SW 1271 (cell line): ENCODE measurements around the gene CELA2A.
"Not testable (repeated sequence)": the region's sequence is repeated elsewhere in the genome, so short reads cannot be mapped to it uniquely, and the experiment has no call there.

Source experiments
- DNase-seq, 2 experiments: peaks; one replicate each; lab custom pipeline; 2025; lab: John Stamatoyannopoulos, UW

CELA2A gene

DNA sequence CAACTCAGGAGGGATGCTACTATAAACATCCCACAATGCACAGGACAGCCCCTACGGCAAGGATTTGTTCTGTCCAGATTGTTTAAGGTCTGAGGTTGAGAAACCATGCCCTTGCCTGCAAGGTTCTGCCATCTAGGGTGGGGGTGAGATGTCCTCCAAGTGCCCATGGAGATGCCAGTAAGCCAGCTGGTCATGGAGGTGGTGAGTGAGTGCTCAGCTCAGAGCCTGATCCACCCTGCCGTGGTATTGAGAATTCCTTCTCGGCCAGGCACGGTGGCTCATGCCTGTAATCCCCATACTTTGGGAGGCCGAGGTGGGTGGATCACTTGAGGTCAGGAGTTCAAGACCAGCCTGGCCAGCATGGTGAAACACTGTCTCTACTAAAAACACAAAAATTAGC lies 31.6 kb upstream of the CELA2A start:
- no peak for DNase-seq

DNA sequence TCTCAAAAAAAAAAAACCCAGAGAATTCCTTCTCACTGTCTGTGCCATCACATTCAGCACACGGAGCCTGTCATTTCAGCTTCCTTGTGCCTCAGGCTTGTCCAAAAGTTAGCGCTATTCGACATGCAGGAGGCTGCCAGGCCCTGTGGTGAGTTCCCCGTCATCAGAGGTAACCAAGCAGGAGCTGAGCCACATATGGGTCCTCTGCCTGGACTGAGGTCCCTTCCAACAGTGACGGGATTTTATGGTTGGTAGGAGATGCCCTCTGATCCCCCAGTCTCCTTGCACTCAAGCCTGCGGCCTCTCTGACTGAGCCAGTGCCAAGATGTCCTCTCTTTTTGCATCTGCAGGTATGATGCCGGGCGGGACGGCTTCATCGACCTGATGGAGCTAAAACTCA lies 31.0 kb upstream of the CELA2A start:
- DNase-seq, result no peak

DNA sequence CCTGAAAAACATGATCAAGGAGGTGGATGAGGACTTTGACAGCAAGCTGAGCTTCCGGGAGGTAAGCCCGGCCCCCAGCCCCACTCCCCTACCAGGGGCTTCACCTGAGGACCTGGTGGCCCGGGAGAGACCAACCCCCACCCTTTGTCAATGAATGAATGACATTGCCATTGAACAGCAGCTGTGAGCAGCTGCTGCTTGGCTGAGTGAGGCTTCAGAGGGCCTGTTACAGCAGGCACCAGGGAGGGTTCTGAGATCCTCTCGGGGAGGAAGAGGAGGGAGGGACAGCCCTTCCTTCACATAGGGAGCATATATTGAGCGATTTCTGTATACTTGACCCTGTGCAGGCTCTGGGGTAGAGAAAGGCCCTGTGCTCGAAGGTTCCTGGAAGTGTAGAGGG lies 30.6 kb upstream of the CELA2A start:
- no peak for DNase-seq

DNA sequence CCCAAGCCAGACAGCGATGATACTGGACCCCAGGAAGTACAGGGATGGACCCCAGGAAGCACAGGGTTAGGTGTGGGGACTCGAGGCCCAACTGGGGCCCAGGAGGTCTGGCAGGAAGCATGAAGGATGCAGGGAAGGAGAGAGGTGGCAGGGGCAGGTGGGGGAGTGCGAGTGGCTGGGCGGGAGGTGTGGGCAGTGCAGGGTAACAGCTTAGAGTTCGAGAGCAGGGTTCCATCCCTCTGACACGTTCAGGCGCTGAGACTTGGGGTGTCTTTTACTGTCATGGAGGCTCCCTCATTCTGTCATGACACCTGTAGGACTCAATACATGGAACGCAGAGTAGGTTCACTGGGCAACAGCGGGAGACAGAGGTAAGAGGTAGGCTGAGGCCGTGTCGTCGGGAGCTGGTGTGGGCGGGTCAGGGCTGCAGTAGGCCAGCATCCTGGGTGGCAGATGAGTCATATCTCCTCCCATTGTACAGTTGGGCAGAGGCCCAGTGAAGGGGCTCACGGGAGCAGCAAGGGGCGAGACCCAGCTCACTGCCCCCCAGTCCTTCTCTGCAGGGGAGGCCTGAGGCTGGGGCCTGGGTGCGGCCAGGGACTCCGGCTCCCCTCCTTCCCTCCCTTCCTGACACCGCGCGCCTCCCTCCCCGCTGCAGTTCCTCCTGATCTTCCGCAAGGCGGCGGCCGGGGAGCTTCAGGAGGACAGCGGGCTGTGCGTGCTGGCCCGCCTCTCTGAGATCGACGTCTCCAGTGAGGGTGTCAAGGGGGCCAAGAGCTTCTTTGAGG lies 29.8 kb upstream of the CELA2A start:
- DNase-seq, result peak in 1 of 2 experiments; percentile 6

DNA sequence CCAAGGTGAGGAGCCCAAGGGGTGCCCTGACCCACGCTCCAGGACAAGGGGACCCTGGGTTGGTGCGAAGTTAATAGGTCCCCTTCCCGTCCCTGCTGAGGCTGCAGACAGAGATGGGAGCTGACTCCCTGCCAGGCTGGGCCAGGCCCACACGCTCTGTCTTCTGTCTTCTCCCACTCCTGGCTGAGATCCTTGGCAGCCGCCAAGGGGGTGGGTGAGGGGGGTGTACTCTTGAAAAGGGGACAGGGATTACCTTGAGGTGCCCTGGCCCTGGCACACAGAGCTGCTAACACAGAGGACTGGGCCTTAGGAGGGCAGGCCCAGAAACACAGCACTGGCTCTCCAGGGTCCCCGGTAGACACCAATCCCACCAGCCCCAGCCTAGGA lies 29.3 kb upstream of the CELA2A start:
- no peak for DNase-seq

DNA sequence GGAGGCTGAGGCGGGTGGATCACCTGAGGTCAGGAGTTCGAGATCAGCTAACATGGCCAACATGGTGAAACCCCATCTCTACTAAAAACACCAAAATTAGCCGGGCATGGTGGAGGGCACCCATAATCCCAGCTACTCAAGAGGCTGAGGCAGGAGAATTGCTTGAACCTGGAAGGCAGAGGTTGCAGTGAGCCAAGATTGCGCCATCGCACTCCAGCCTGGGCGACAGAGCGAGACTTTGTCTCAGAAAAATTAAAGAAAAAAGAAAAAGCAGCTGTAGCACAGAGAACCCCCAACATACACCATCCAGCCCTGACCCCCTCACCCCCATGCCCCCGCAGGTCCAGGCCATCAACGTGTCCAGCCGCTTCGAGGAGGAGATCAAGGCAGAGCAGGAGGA lies 28.3 kb upstream of the CELA2A start:
- not testable (repeated sequence) for DNase-seq

DNA sequence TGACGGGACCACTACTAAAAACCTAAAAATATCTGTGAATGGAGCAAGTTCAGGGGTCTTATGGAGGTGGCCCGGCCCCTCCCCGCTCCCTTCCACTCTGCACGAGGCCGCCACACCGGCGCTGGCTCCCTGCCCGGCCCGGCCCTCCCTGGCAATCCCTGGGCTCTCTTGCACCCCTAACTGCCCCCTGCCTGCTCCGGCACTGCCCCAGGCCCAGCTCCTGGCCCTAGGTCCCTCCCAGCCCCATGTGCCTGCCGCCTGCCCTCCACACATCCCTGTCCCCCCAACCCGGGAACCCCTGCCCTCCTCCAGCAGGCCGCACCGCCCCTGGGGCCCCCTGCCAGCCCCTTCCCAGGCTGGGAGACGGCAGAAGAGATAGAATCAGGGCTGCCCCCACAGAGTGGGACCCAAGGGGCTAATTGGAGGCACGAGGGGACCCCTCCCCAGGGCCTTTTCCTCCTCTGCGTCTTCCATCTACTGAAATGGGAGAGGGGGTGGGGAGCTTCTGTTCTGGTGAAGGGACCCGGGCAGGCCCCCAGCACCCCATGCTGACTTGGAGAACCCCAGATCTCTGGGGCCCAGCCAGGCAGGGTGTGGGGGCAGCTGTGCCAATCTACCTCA lies 27.6 kb upstream of the CELA2A start:
- DNase-seq, result no peak

DNA sequence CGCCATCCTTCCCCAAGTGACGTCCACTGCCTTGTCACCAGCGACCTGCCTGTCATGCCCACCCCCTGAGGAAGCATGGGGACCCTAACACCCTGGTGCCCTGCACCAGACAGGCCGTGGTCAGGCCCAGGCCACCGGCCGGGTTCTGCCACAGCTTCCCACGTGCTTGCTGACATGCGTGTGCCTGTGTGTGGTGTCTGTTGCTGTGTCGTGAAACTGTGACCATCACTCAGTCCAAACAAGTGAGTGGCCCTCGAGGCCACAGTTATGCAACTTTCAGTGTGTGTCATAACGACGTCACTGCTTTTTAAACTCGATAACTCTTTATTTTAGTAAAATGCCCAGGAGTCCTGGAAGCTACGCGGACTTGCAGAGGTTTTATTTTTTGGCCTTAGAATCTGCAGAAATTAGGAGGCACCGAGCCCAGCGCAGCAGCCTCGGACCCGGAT lies 26.8 kb upstream of the CELA2A start:
- no peak for DNase-seq

DNA sequence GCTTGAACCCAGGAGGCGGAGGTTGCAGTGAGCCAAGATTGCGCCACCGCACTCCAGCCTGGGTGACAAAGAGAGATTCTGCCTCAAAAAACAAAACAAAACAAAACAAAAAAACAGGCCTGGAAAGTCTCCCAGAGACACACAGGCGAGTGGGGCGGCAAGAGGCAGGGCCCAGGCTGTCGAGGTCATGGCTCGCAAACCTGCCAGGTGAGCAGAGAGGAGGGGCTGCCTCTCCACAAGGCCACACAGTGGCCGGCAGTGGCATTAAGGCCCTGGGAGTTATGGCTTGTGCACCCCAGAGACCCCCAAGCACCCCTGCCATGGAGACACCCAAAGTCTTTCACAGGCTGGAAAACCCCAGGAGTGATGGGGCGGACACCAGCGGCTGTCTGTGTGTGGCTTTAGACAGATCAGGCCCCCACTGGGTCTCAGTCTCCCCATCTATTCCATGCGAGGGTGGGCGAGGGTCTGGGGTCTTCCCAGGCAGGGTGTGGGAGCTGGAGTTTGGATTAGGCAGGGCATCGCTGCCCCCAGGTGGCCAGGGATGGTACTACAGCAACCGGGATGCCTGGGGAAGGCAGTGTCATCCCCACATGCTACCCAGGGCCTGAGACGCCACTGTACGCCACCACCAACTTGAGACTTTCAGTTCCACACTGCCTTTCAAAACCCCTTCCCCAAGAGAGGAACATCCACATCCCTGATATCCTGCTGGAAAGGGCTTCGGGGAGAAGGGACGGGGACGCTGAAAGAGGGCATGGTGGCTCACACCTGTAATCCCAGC lies 25.6 kb upstream of the CELA2A start:
- peak in 1 of 2 experiments; percentile 17 for DNase-seq

DNA sequence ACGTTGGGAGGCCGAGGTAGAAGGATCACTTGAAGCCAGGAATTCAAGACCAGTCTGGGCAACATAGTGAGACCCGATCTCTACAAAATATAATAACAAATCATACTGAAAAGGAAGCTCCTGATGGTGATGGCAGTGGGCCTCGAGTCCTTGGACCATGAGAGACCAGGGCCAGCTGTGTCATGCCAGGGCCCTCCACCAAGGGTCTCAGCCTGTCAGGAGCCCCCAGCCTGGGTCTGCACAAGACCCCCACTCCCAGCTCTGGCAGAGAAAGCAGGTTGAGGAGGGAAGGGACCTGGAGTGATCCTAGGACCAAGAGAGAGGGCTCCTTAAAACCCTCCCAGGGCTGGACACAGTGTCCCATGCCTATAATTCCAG lies 25.0 kb upstream of the CELA2A start:
- no peak for DNase-seq

DNA sequence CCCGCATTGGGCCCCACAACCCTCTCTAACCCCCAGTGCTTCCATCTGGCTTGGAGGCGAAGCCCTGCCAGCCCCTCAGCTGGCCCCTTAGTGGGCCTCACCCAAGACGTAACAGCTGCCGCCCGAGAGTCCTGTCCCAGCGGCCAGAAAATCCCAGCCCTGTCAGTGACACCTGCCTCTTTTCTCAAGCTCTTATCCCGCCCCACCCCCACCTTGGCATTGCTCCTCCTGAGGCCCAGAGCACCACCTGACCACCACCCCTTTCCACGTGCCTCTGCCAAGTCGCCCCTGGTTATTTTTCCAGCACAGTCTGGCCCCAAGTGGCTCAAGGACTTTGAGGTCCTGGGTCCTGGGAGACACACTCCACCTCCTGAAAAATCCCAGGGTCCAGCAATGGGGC lies 24.2 kb upstream of the CELA2A start:
- no peak for DNase-seq

DNA sequence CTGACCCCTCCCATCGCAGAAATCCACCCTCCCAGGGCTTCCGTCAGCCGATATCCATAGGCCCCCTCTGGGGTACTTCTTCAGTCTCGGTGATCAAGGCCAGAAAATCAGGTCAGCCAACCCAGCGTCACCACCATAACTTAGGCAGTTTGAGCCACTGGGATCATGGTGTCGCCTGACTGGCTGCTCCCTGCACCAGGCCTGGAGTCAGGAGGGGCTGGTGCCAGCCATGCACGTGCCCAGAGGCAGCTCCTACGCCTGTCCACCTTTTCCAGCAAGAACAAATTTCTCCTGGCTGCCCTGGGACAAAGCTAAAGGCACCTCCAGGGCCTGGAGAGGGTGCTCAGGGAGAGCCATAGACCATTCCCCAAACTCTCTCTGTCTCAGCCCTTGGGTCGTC lies 23.1 kb upstream of the CELA2A start:
- DNase-seq, result no peak

DNA sequence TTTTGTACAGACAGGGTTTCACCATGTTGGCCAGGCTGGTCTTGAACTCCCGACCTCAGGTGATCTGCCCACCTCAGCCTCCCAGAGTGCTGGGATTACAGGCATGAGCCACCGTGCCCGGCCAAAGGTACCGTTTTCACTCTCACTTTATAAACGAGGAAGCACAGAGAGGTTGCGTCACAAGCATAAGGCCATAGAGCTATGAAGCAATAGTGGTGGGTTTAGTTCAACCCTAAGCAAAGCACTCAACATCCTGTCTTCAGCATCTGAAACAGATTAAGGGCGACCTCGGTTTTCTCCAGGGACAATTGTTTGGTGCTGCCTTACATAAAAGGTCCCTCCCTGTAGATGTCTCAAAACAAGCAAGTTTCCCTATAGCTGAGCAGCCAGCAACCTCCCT lies 21.8 kb upstream of the CELA2A start:
- not testable (repeated sequence) for DNase-seq

DNA sequence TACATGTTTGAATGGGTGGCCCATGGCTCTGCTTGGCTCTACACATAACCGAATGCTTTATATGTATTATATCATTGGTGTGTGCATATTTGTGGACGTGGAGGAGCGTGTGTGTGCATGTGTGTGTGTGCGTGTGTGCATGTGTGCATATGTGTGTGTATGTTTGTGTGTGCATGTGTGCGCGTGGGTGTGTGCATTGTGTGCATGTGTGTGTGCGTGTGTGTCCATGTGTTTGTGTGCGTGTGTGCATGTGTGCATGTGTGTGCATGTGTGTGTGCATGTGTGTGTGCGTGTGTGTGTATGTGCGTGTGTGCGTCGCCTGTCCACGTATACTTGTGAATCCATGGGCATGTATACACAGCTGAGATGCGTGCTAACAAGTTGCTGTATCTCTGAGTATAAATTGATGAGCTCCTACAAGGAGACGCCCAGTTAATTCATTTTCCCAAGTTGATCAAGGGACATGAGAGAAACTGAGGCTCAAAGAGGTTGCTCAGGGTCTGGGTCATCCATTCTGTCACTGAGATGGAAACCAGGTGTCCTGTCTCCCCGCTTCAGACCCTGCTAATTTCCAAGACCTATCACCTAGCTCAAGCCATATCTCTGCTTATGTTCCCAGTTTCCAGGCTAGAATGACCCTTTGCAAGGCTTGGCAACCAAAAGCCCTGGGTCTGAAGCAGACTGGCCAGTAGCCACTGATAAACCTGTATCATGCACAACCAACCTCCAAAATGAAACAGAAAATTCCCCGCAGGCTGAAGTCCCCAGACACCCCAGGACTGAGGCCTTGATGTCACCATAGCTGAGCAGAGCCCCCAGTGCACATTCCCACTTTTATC lies 21.1 kb upstream of the CELA2A start:
- DNase-seq, result no peak

DNA sequence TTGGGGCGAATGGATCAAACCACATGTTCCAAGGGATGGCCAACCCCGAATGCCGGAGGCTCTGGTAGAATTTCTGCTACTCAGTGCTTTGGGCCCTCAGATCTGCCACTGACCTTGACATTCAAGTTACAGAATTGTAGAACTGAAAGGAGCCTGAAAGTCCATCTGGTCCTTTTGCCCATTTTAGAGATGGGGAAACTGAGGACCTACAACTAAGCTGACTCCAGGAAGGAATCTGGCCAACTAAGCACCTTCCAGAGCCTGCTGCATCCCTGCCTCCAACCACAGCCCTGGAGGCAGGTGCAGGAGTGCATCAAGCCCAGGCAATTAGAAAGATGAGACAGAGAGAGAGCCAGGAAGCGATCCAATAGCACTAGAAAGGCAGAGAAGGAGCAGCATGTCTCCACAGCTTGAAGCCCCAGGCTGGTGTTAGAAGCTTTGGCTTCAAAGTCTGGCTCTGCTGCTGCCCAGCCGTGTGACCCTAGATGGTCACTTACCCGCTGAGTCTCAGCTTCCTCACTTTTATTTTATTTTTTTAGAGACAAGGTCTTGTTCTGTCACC lies 19.6 kb upstream of the CELA2A start:
- DNase-seq, result no peak

DNA sequence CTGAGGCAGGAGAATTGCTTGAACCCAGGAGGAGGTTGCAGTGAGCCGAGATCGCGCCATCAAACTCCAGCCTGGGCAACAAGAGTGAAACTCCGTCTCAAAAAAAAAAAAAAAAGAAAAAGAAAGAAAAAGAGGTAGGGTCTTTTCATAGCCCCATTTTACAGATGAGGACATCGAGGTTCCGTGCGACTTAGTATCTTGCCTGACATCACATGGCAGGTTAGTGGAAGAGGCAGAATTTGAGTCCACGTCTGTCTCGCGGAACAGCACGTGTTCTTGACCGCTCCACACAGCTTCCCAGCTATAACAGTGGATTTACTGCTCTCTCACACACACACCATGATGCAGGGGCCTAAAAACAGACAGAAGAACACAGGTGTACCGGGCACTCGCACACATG lies 17.2 kb upstream of the CELA2A start:
- DNase-seq, result no peak

DNA sequence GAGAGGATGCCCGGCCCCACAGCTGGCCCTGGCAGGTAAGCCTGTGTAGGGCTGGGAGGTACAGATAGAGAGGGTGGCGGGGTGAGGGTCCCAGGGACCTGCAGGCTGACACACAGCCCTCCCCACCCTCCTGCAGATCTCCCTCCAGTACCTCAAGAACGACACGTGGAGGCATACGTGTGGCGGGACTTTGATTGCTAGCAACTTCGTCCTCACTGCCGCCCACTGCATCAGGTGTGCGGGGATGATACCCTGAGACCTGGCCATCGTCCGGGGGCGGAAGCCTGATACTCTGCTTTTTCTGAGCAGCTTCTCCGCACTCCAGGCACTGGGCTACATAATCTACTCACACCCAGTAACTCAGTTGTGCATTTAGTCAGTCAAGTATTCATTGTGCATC lies 16.2 kb upstream of the CELA2A start:
- no peak for DNase-seq

DNA sequence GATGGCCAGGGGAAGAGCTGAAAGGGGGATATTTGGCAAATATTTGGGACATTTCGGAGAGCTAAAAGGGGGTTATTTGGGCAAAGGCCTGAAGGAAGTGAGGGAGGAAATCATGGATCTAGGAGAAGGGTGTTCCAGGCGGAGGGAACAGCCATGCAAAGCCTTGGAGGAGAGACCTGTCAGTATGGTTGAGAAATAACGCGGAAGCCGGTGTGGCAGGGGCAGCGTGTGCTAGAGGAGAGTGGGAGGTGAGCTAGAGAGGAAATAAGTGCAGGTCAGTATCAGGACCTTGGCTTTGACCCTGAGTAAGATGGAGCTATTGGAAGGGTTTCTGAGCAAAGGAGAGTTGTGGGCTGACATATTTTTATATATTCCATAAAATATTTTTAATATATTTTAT lies 15.3 kb upstream of the CELA2A start:
- no peak for DNase-seq

DNA sequence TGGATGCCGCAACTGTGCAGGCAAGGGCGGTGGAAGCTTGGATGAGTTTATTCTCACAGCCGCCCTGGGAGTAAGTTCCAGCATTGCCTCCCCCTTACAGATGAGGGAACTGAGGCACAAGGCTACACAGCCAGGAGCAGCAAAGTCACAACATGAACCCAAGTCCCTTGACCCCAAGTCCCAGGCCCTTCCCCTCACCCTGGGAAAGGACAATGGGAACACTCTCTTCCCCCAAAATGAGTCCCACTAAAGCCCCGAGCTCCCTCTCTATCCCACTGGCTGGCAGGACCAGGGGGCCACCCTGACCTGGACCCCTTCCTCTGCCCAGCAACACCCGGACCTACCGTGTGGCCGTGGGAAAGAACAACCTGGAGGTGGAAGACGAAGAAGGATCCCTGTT lies 14.4 kb upstream of the CELA2A start:
- no peak for DNase-seq

DNA sequence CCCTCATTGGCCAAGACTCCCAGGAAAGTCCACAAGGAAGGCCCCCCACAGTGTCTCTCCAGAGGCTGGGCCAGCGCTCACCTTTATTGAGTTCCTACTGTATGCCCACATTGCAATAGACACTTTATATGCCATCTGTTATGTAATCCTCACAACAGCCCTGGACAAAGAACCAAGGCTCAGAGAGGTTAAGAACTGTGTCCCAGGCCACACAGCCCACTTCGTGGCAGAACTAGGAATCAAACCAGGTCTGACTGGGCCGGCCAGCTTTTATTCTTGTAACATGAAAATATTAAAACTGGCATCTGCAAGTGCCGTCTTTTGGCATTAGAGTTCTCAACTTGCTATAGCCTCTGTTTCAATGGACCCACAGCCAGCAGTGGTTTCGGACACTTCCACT lies 13.8 kb upstream of the CELA2A start:
- DNase-seq, result no peak

DNA sequence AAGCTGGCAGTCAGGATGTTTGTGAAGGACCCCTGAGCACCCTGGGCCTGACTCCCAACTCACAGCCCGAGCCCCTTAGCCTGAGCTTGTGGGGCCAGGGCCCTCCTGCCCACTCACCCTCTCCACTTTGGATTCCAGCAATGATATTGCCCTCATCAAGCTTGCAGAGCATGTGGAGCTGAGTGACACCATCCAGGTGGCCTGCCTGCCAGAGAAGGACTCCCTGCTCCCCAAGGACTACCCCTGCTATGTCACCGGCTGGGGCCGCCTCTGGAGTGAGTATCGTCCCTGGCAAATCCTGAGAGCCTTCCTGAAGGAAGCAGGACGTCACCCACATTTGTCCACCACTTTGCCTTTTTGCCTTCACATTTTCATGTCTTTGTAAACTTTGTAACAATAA lies 13.3 kb upstream of the CELA2A start:
- no peak for DNase-seq
